Mesenchymal stem cell (in vitro differentiated cells and primary cell): ENCODE measurements around the gene SLC44A5.

Source experiments
- DNase-seq: peaks from one replicate; pipeline ENCODE4 v3.0.0-alpha.2; 2013
- H2AFZ ChIP-seq: one replicate; pipeline ENCODE4 v1.6.1; 2013; ENCODE audit warnings: low read depth, mild to moderate bottlenecking, control low read depth, inconsistent platforms, low read length, moderate library complexity
- H2AK5ac ChIP-seq: 2 replicates; pipeline ENCODE4 v1.6.1; 2013; ENCODE audit warnings: low read length, moderate library complexity, mild to moderate bottlenecking, inconsistent platforms; ENCODE audit not compliant: severe bottlenecking
- H2BK120ac ChIP-seq: one replicate; pipeline ENCODE4 v1.6.1; 2013; ENCODE audit warnings: low read depth, mild to moderate bottlenecking, inconsistent platforms, low read length, moderate library complexity
- H2BK12ac ChIP-seq, 2 experiments: one replicate each; pipeline ENCODE4 v1.6.1; 2013; ENCODE audit warnings: inconsistent platforms in 2 of 2, low read length in 2 of 2, mild to moderate bottlenecking in 2 of 2, moderate library complexity in 2 of 2, control low read depth in 1 of 2
- H2BK15ac ChIP-seq: one replicate; pipeline ENCODE4 v1.6.1; 2013; ENCODE audit warnings: mild to moderate bottlenecking, low read depth, inconsistent platforms; ENCODE audit not compliant: poor library complexity, severe bottlenecking
- H2BK5ac ChIP-seq: 2 replicates; pipeline ENCODE4 v1.6.1; 2013; ENCODE audit warnings: low read depth, mild to moderate bottlenecking, low read length, control low read depth, inconsistent platforms; ENCODE audit not compliant: poor library complexity, severe bottlenecking
- H3K14ac ChIP-seq, 2 experiments: one replicate each; pipeline ENCODE4 v1.6.1; 2013; ENCODE audit warnings: inconsistent platforms in 2 of 2, low read length in 2 of 2, control low read depth in 1 of 2, mild to moderate bottlenecking in 1 of 2, moderate library complexity in 1 of 2
- H3K18ac ChIP-seq, 2 experiments: one replicate each; pipeline ENCODE4 v1.6.1; 2013; ENCODE audit warnings: inconsistent platforms in 2 of 2, low read length in 2 of 2, control low read depth in 1 of 2, low read depth in 1 of 2, mild to moderate bottlenecking in 1 of 2
- H3K23ac ChIP-seq, 2 experiments: one replicate each; pipeline ENCODE4 v1.6.1; 2013; ENCODE audit warnings: inconsistent platforms in 2 of 2, low read length in 2 of 2, mild to moderate bottlenecking in 2 of 2, moderate library complexity in 2 of 2, control low read depth in 1 of 2
- H3K27ac ChIP-seq: 2 replicates; pipeline ENCODE4 v1.5.1; 2013; ENCODE audit warnings: mild to moderate bottlenecking, moderate library complexity, low read length, control low read depth, inconsistent platforms; ENCODE audit not compliant: poor library complexity, severe bottlenecking
- H3K27me3 ChIP-seq, 2 experiments: 2 replicates each; pipeline versions ENCODE4 v1.6.1 to v1.7.0; 2013; ENCODE audit warnings: low read length in 2 of 2, mild to moderate bottlenecking in 2 of 2, moderate library complexity in 2 of 2, control low read depth in 1 of 2, inconsistent platforms in 1 of 2; ENCODE audit not compliant: control insufficient read depth in 1 of 2, insufficient read depth in 1 of 2
- H3K36me3 ChIP-seq, 2 experiments: 2 replicates each; pipeline versions ENCODE4 v1.6.1 to v1.7.0; 2013; ENCODE audit warnings: low read length in 2 of 2, control low read depth in 1 of 2, inconsistent platforms in 1 of 2, low read depth in 1 of 2, mild to moderate bottlenecking in 1 of 2; ENCODE audit not compliant: insufficient read depth in 2 of 2, control insufficient read depth in 1 of 2
- H3K4ac ChIP-seq, 2 experiments: one replicate each; pipeline ENCODE4 v1.6.1; 2013; ENCODE audit warnings: inconsistent platforms in 2 of 2, low read length in 2 of 2, mild to moderate bottlenecking in 2 of 2, moderate library complexity in 2 of 2, control low read depth in 1 of 2, low read depth in 1 of 2
- H3K4me1 ChIP-seq: 2 replicates; pipeline ENCODE4 v1.6.1; 2013; ENCODE audit warnings: low read depth, low read length, control low read depth; ENCODE audit not compliant: control insufficient read depth, insufficient read depth
- H3K4me2 ChIP-seq: 2 replicates; pipeline ENCODE4 v1.6.1; 2013; ENCODE audit warnings: low read length, mild to moderate bottlenecking, inconsistent platforms; ENCODE audit not compliant: poor library complexity, severe bottlenecking
- H3K4me3 ChIP-seq, 2 experiments: 2 replicates each; pipeline versions ENCODE4 v1.5.1 to v1.7.0; 2013; ENCODE audit warnings: low read length in 2 of 2, mild to moderate bottlenecking in 2 of 2, control low read depth in 1 of 2, low read depth in 1 of 2; ENCODE audit not compliant: insufficient read depth in 1 of 2
- H3K79me1 ChIP-seq: replicated peaks from 2 replicates; pipeline ENCODE4 v1.6.1; 2013; ENCODE audit warnings: mild to moderate bottlenecking, control low read depth, low read length, inconsistent platforms; ENCODE audit not compliant: poor library complexity, severe bottlenecking
- H3K9ac ChIP-seq: 2 replicates; pipeline ENCODE4 v1.7.0; 2013; ENCODE audit warnings: mild to moderate bottlenecking, low read length, moderate library complexity
- H3K9me3 ChIP-seq: 2 replicates; pipeline ENCODE4 v1.7.0; 2013; ENCODE audit warnings: mild to moderate bottlenecking, low read length; ENCODE audit not compliant: control insufficient read depth
- H4K8ac ChIP-seq: one replicate; pipeline ENCODE4 v1.6.1; 2013; ENCODE audit warnings: inconsistent platforms, mild to moderate bottlenecking, low read length, moderate library complexity
- H4K91ac ChIP-seq: one replicate; pipeline ENCODE4 v1.6.1; 2013; ENCODE audit warnings: mild to moderate bottlenecking, low read length, inconsistent platforms
- WGBS: methylation state at CpG from one replicate; pipeline ENCODE4 v1.1.7; 2013; ENCODE audit warnings: mixed read lengths; 5-methylcytosine and 5-hydroxymethylcytosine counted together

The SLC44A5 gene

GRCh38 chr1:75328691-75329090 lies 282.2 kb downstream of the SLC44A5 start:
- no peak overlapping the region for H3K23ac ChIP-seq
- H3K18ac ChIP-seq: no peak overlapping the region
- H3K4me1 ChIP-seq: no peaks in the 10 kb centered on the region
- no peak overlapping the region for H3K4ac ChIP-seq
- no peak overlapping the region for H2BK5ac ChIP-seq
- no peaks in the 10 kb centered on the region for H3K36me3 ChIP-seq
- no peak overlapping the region for H2AFZ ChIP-seq
- no peak overlapping the region for H2AK5ac ChIP-seq
- no peak for DNase-seq
- H3K79me1 ChIP-seq: no peaks in the 10 kb centered on the region
- no peak overlapping the region for H3K4me2 ChIP-seq
- H4K8ac ChIP-seq: no peak overlapping the region
- H3K14ac ChIP-seq: no peak overlapping the region
- no peaks in the 10 kb centered on the region for H3K27me3 ChIP-seq
- no peak overlapping the region for H4K91ac ChIP-seq
- H3K27ac ChIP-seq: no peak overlapping the region
- no peaks in the 10 kb centered on the region for H3K9me3 ChIP-seq
- no peak overlapping the region for H2BK120ac ChIP-seq
- no peak overlapping the region for H2BK15ac ChIP-seq
- no peak overlapping the region for H3K4me3 ChIP-seq
- H3K9ac ChIP-seq: no peak overlapping the region
- 45% methylated on average over 3 of the region's 4 CpGs for WGBS
- no peak overlapping the region for H2BK12ac ChIP-seq

DNA sequence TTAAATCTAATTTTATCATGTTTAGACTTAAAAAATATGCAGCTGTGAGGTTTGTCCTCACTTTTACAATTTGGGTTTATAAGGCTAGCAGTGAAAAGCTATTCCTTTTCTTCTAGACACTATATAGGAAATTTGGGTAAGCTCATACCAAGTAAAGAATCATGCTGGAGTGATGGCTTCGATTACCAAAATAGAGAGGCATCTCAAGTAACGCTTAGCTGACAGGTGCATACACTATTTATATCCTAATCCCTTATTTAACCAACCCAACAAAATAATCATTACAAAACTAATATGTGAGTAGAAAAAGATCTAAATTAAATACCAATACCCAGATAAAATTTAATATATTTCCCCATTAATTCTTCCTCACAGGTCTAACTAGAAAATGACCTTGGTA lies 283.5 kb downstream of the SLC44A5 start:
- Histone ChIP-seq H3K27me3 (no peaks in the 10 kb centered on the region), H3K4me2 (no peak overlapping the region), H3K14ac (no peak overlapping the region), H4K91ac (no peak overlapping the region), H2BK120ac (no peak overlapping the region), H2BK15ac (no peak overlapping the region), H2BK5ac (no peak overlapping the region), H3K4me3 (no peak overlapping the region), H2AFZ (no peak overlapping the region), H2BK12ac (no peak overlapping the region), H2AK5ac (no peak overlapping the region), H3K23ac (no peak overlapping the region), H3K4ac (no peak overlapping the region), H3K18ac (no peak overlapping the region), H3K9ac (no peak overlapping the region), H3K9me3 (no peaks in the 10 kb centered on the region), H3K79me1 (no peaks in the 10 kb centered on the region), H3K27ac (no peak overlapping the region), H3K36me3 (no peaks in the 10 kb centered on the region), H3K4me1 (no peaks in the 10 kb centered on the region), H4K8ac (no peak overlapping the region)
- 100% methylated on average over 2 of the region's 2 CpGs for WGBS
- no peak for DNase-seq

GRCh38 chr1:75317976-75318375 lies 292.9 kb downstream of the SLC44A5 start:
- no peak overlapping the region for H3K27ac ChIP-seq
- H4K8ac ChIP-seq: no peak overlapping the region

GRCh38 chr1:75316230-75316629 lies 294.7 kb downstream of the SLC44A5 start:
- Histone ChIP-seq H2BK5ac (no peak overlapping the region), H2BK15ac (no peak overlapping the region), H2BK12ac (no peak overlapping the region), H3K9ac (no peak overlapping the region), H3K4ac (no peak overlapping the region), H3K23ac (no peak overlapping the region), H3K79me1 (no peaks in the 10 kb centered on the region), H4K91ac (no peak overlapping the region), H3K14ac (no peak overlapping the region), H3K4me1 (no peaks in the 10 kb centered on the region), H3K36me3 (no peaks in the 10 kb centered on the region), H3K27ac (no peak overlapping the region), H3K27me3 (no peaks in the 10 kb centered on the region), H2AK5ac (no peak overlapping the region), H2AFZ (no peak overlapping the region), H3K9me3 (no peaks in the 10 kb centered on the region), H3K18ac (no peak overlapping the region), H3K4me2 (no peak overlapping the region), H4K8ac (no peak overlapping the region), H3K4me3 (no peak overlapping the region), H2BK120ac (no peak overlapping the region)
- DNase-seq: no peak
- no CpG with 5 or more reads among the region's 1 CpG for WGBS

More at GRCh38 chr1:75317976-75318375, 292.9 kb downstream of the SLC44A5 start:
- Histone ChIP-seq H2BK120ac (no peak overlapping the region), H3K36me3 (no peaks in the 10 kb centered on the region), H3K79me1 (no peaks in the 10 kb centered on the region), H2BK15ac (no peak overlapping the region), H3K9ac (no peak overlapping the region), H2AK5ac (no peak overlapping the region), H3K23ac (no peak overlapping the region), H3K9me3 (no peaks in the 10 kb centered on the region), H3K4me3 (no peak overlapping the region), H3K18ac (no peak overlapping the region), H2AFZ (no peak overlapping the region), H4K91ac (no peak overlapping the region), H3K4me2 (no peak overlapping the region), H2BK12ac (no peak overlapping the region), H2BK5ac (no peak overlapping the region), H3K27me3 (no peaks in the 10 kb centered on the region), H3K4me1 (no peaks in the 10 kb centered on the region), H3K4ac (no peak overlapping the region), H3K14ac (no peak overlapping the region)
- no peak for DNase-seq
- WGBS: 88% methylated on average over 3 of the region's 4 CpGs
